NCI-H774 (cell line): ENCODE data around the gene MRTFB.
"Not testable (repeated sequence)": the region's sequence is repeated elsewhere in the genome, so short reads cannot be mapped to it uniquely, and the experiment has no call there.

Source experiments
- DNase-seq: peaks from one replicate; lab custom pipeline; 2025; lab: John Stamatoyannopoulos, UW

The MRTFB gene

GRCh38 chr16:14104066-14104465 is 32.9 kb downstream of the MRTFB start:
- DNase-seq: no peak

DNA sequence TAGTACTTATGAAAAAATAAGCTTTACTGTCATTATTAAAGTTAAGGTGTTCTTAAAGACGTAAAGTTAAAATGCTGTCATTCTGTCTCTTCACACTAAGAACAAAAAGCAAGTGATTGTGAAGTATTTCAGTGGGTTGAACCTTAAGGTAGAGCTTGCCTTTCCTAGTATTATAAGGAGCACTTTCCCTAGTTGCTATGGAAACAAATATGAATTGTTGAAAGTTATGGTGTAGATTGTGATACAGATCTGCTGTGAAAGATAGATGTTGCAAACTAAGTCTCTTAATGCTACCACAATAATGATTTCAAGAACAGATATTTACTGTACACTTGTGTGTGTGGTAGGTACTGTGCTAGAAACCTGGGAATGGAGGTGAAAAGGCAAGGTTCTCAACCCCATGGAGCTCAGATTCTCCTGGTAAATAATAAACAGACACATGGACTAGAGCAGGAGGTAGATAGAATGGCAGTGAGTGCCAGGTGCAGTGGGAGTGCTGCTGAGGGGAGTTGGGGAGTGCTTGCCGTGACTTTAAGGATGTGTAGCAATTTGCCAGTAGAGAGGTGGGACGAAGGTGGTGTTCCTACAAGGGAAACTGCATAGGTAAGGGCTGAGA is 34.7 kb downstream of the MRTFB start:
- DNase-seq: no peak

- DNase-seq: no peak
Observed at GRCh38 chr16:14106457-14106856, 35.3 kb downstream of the MRTFB start.

GRCh38 chr16:14106961-14107360 is 35.8 kb downstream of the MRTFB start:
- DNase-seq: no peak

DNA sequence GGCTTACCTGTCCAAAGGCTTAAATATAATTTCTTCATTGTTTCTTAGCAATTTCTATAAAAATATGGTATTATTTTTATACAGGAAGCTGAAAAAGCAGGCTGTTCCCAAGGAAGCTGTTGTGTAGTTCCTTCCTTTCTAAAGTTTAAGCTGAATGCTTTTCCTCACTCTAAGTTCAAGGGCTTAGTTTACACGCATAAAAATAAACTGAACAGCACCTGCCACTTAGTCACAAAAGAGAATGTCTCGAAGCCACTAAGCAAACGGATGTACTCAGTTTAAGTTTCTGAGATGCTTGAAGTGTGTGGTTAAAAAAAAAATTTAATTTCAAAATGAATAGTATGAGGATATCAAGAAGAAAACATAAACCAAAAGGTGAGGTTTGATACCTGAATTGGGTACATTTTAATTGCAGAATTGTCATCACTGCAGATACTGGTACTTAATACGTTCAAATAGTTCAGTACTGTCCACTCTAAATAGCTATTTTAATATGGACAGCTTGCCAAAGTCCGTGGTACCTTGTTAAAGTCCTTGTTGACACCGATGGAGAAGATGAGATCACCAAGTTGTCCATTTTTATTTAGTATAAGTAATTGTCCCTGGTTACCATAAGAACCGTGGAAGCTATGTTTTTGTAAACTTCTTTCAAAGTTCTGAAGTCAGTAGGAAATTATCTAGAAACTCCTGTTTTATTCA is 38.1 kb downstream of the MRTFB start:
- DNase-seq: no peak

GRCh38 chr16:14109782-14110727 is 38.9 kb downstream of the MRTFB start:
- no peak for DNase-seq

DNA sequence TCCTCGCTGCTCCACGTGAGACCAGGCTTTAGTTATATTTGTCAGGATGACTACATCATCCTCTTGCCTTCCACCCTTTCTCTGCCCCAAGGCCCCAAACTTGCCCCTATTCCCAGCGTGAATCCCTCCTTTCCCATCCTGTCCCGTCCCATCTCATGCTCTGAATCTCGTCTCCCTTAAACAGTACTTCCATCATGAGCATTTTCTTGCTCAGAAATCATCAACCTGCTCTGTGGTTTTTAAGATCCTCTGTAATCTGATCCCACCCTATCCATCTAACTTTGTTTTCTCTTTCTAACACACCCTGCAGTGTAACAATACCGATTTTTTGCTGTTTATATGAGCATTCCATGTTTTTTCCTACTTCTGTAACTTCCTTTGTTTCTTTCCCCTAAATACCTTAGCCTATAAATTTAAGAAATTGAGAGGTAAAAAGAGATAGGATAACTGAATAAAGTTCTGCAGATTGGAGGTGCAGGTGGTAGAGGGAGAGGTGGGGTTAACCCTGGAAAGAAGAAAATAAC is 39.7 kb downstream of the MRTFB start:
- DNase-seq: no peak

- DNase-seq: no peak
Observed at GRCh38 chr16:14111713-14112538, 40.8 kb downstream of the MRTFB start.

- DNase-seq: no peak
Observed at GRCh38 chr16:14112539-14112856, 41.4 kb downstream of the MRTFB start.

DNA sequence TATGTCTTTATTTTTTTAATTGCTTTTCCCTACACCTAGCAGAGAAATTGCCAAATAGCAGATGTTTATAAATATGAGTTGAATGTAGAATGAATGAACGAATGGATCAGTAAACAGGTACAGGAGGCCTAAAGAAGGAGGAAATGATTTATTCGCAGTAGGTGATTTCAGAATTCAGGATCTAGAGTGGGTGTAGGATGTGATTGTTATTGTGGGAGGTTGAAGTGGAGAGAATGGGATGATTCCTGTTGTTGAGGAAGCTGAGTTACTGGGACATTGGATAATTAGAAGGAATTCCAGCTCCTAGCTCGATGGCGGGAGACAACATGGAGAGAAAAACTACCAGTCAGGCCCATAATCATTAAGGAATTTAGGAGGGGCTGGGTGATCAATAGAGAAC is 42.2 kb downstream of the MRTFB start:
- no peak for DNase-seq

DNA sequence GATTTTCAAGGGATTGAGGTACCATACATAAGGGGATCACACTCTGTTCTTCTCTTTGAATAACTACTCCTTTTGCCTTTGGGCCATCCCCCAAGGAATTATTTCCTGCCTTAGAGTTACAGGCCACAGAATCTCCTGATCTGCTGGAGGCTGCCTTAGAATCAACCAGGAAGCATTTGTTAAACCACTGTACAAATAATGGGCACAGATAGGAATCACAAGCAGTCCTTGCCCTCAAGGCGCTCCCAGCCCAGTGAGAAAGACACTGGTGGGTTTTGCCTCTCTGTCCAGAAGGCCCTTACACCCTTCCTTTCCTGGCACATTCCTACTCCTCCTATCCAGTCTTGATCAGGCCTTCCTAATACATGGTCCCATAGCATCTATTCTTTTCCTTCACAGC is 45.9 kb downstream of the MRTFB start:
- DNase-seq: no peak

DNA sequence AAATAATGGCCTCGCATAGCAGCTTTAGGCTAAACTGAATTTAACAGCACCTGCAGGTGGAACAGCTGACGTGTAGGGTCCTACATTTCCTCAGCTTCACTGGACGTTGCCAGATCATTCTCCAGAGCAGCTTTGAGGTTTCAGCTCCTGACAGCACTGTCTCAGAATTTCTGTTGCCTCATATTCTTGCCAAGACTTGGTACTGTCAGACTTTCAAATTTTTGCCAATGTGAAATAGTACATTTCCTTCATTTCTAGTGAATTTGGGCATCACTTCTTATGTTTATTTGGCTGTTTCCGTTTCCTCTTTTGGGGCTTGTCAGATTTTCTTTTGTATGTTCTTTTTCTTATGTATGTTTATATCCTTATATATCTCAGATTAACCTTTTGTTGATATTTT is 48.7 kb downstream of the MRTFB start:
- no peak for DNase-seq

- no peak for DNase-seq
Observed at GRCh38 chr16:14120335-14120734, 49.2 kb downstream of the MRTFB start.

- no peak for DNase-seq
Observed at GRCh38 chr16:14121142-14121541, 50.0 kb downstream of the MRTFB start.

- no peak for DNase-seq
Observed at GRCh38 chr16:14121872-14122271, 50.8 kb downstream of the MRTFB start.

DNA sequence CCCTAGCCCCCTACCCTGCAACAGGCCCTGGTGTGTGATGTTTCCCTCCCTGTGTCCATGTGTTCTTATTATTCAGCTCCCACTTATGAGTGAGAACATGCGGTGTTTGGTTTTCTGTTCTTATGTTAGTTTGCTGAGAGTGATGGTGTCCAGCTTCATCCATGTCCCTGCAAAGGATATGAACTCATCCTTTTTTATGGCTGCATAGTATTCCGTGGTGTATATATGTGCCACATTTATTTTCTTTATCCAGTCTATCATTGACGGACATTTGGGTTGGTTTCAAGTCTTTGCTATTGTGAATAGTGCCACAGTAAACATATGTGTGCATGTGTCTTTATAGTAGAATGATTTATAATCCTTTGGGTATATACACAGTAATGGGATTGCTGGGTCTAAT is 51.3 kb downstream of the MRTFB start:
- DNase-seq: not testable (repeated sequence)

GRCh38 chr16:14125000-14125681 is 54.0 kb downstream of the MRTFB start:
- DNase-seq: no peak

GRCh38 chr16:14125708-14126107 is 54.6 kb downstream of the MRTFB start:
- no peak for DNase-seq

DNA sequence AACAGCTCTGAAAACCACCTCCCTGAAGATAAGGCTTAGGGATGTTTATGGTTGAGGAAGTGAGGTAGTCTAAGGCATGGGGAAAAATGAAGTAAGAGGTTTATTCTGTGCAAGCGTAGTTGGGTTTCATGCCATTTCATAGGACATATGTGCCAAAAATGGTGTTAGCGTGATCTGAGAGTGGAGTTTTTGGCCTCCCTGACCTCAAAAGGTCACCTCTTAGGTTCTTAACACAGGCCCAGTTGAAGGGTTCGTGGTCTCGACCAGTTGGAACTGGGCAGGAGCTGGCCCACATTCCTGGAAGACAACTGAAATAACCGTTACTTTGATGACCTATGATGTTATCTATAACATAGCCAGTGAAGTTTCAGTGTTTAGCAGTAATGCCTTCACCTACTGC is 57.0 kb downstream of the MRTFB start:
- DNase-seq: no peak

- no peak for DNase-seq
Observed at GRCh38 chr16:14129502-14129901, 58.4 kb downstream of the MRTFB start.
